Measurements from ENCODE around the gene PHLDA1. TPM values are rescaled to one million over a fixed set of nuclear protein-coding genes. Genes with fewer than 3 reads are reported as not detected.

Gene PHLDA1
- total and polyA plus RNA-seq, 2 of the 13 experiments (the other 11 are each of a cell fraction or from before 2014, with no cell fraction given), result 33.8 to 41.0 TPM

GRCh38 chr12:76030341-76031080, 1.1 kb downstream of the PHLDA1 start (continued):
- no peak for TF ChIP-seq NCOR1 (IDR thresholded peaks at IDR 0.05; ENCODE audit: borderline replicate concordance, low read length)
- TF ChIP-seq TGIF2 (CRISPR knock-in tag; IDR thresholded peaks at IDR 0.05), result no peak; the same call in 1 of the 2 replicates
- TF ChIP-seq KDM2A (CRISPR knock-in tag; IDR thresholded peaks at IDR 0.05; ENCODE audit: borderline replicate concordance, low read depth), result no peak
- TF ChIP-seq ZNF333 (CRISPR knock-in tag; IDR thresholded peaks at IDR 0.05; ENCODE audit: borderline replicate concordance), result no peak
- 0 out of 2 replicates have a peak, but pooled peaks have one; percentile 1 for TF ChIP-seq ZNF564 (CRISPR knock-in tag; IDR thresholded peaks at IDR 0.05)
- peak; percentile 49; the same call in 1 of the 2 replicates for TF ChIP-seq THAP9 (CRISPR knock-in tag; IDR thresholded peaks at IDR 0.05; ENCODE audit: borderline replicate concordance)
- no peak for TF ChIP-seq NFE2L2 (IDR thresholded peaks at IDR 0.05; ENCODE audit: low read length)
- no peak for TF ChIP-seq DDIT3 (CRISPR knock-in tag; IDR thresholded peaks at IDR 0.05)
- no peak for TF ChIP-seq SP2 (CRISPR knock-in tag; IDR thresholded peaks at IDR 0.05)
- TF ChIP-seq GABPB1 (CRISPR knock-in tag; IDR thresholded peaks at IDR 0.05), result no peak; the same call in 1 of the 2 replicates
- no peak for TF ChIP-seq GABPA (IDR thresholded peaks at IDR 0.05; ENCODE audit: low read depth, low read length)
- no peak for TF ChIP-seq GABPA (CRISPR knock-in tag; IDR thresholded peaks at IDR 0.05; ENCODE audit: low read depth)
- no peak for TF ChIP-seq POLR2AphosphoS2 (IDR thresholded peaks at IDR 0.05; ENCODE audit: low read depth, low read length)
- TF ChIP-seq RFXANK (CRISPR knock-in tag; IDR thresholded peaks at IDR 0.05), result no peak
- no peak for TF ChIP-seq NFAT5 (CRISPR knock-in tag; IDR thresholded peaks at IDR 0.05)
